ENCODE measurements around the gene CD2.

Gene CD2

GRCh38 chr1:116754198-116754977, at the start of gene CD2:
TSS of gene CD2 (plus strand) at chr1:116754430. CDS start at chr1:116754493, 63 bp downstream.
- no peak for DNase-seq (ENCODE audit: low read depth in 2 of 2)

DNA sequence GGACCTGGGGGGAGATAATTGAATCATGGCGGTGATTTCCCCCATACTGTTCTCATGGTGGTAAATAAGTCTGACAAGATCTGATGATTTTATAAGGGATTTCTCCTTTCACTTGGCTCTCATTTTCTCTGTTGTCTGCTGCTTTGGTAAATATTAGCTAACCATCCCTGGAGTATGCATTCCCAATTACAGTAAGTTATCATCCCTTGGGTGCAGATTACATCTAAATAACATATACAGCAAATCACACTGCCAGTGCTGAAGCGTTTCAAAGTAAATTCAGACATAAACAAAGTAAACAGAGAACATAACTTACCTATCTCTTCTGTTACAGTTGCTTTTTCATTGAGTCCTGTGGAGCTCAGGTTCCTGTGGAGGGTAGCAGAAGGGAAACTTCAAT, 48.1 kb upstream of the CD2 start:
- no peak for DNase-seq (ENCODE audit: low read depth in 2 of 2)

- DNase-seq (ENCODE audit: low read depth in 2 of 2), result no peak
These were observed 47.4 kb upstream of the CD2 start for GRCh38 chr1:116706841-116707240.

DNA sequence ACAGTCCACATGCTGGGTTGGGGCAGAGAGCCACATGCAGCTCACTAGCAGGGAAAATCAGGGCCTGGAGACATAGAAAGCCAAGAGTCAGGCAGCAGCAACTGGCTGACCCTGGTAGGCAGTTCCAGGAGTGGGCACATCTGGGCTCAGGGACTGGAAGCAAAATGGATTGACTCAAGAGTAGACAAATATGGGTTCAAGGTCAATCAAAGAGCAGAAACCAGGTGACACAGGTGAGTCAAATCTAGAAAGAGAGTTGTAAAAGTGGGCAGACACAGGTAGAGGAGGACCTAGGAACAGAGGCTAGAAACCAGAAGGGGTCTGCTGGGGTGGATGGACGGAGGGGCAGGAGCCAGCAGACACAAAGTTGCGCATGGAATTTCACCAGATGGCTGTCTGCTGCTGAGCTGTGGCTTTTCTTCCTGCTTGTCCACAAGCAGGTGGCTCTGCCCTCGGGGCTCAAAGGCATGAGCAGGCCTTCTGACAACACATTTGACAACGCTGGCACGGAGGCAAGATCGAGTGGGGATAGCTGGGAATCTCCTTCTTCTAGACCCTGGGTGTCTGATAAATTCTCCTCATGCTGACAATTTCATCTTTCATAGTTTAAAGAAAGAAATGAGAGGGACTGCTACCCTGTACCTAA, 45.9 kb upstream of the CD2 start:
- no peak for DNase-seq (ENCODE audit: low read depth in 2 of 2)

DNA sequence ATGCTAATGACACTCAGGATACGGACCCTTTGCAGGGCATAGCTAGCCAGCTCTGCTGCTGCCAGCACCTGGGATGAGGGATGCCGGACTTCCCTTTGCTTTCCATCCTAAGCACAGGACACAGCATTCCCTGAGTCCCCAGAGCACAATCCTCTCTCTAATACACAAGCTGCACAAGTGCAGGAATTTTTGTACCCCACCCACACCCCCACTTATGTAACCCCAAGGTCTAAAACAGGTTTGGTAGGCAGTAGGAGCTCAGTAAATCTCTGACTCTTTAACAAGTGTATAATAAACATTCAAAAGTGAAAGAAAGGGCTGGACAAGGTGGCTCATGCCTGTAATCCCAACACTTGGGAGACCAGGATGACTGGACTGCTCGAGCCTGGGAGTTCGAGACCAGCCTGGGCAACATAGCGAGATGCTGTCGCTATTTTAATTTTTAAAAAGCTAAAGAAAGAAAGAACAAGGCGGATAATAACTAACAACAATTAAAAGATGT, 44.5 kb upstream of the CD2 start:
- DNase-seq (ENCODE audit: low read depth in 2 of 2), result no peak

- DNase-seq (ENCODE audit: low read depth in 2 of 2), result no peak
These were observed 43.6 kb upstream of the CD2 start for GRCh38 chr1:116710420-116711262.

DNA sequence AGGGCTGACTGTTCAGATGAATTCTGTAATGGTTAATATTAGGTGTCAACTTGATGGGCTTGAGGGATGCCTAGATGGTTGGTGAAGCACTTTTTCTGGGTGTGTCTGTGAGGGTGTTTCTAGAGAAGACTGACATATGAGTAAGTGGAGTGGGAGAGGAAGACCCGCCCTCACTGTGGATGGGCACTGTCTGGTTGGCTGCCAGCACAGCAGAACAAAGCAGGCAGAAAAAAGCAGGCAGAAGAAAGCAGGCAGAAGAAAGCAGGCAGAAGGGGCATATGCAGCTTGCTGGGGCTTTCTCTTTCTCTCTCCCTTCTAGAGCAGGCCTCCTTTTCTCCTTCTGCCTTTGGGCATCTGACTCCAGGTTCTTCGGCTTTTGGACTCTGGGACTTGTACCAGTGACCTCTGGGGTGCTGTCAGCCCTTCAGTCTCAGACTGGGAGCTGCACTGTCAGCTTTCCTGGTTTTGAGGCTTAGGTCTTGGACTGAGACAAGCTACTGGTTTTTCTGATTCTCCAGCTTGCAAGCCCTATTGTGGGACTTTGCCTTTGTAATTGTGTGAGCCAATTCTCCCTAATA, 42.9 kb upstream of the CD2 start:
- DNase-seq (ENCODE audit: low read depth in 2 of 2), result no peak

DNA sequence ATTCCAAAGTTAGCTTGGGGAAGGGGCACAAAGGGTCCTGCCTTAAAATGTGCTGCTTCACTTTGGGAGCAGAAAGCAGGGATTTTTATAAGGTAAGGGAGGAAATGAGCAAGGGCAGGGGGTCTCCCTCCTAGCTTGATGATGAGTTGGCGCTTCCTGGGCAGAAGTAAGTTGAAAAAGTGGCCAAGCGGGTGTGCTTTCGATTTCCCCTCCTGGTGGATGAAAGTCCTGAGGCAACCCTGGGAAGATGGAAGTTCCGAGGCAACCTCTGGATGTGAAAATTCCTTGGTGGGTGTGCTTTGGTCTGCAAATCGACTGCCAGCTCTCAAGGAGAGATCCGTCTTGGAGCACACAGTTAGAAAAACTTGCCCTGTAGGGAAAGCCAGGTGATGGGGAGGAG, 41.7 kb upstream of the CD2 start:
- no peak for DNase-seq (ENCODE audit: low read depth in 2 of 2)

- DNase-seq (ENCODE audit: low read depth in 2 of 2), result no peak
These were observed 40.8 kb upstream of the CD2 start for GRCh38 chr1:116713474-116713873.

DNA sequence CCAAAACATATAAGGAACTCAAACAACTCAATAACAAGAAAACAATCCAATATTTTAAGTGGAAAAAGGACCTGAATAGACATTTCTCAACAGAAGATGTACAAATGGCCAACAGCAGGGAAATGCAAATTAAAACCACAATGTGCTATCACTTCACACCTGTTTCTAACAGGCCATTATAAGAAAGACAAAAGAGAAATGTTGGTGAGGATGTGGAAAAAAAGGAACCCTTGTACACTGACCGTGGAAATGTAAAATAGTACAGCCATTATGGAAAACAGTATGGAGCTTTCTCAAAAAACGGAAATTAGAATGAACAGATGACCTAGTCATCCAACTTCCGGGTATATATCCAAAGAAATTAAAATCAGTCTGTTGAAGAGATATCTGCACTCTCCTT, 37.8 kb upstream of the CD2 start:
- no peak for DNase-seq (ENCODE audit: low read depth in 2 of 2)

DNA sequence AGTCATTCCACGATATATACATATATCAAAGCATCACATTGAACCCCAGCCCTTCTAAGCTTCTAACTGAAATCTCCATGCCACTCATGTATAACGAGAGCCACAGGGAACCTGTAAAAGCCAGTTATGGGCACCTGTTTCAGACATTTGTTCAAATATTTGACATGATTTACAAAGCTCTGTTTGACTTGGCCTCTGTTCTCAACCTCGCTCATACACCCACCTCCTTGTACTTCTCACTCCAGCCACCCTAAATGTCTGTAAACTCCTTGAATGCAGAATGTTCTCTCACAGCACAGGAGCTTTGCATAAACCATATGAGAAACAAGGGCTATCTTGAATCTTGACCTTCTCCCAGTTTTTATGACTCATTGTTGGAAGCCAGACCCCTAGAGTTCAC, 36.9 kb upstream of the CD2 start:
- no peak for DNase-seq (ENCODE audit: low read depth in 2 of 2)

GRCh38 chr1:116720364-116721038, 33.7 kb upstream of the CD2 start:
- no peak for DNase-seq (ENCODE audit: low read depth in 2 of 2)

DNA sequence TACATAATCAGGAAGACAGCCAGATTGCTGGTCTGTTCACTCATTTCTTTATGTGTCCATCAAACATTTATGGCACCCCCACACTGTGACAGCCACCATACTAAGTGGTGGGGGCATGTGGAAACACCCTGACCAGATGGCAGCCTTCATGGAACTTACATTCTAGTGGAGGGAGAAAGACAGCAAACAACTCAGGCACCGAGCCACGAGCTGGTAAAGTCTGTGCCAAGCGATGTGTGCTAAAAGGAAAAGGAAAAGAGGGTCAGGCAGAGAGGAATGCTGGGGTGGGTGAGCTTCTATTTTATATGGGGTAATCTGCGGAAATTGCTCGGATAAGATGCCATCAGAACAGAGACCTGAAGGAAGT, 33.2 kb upstream of the CD2 start:
- DNase-seq (ENCODE audit: low read depth in 2 of 2), result no peak

DNA sequence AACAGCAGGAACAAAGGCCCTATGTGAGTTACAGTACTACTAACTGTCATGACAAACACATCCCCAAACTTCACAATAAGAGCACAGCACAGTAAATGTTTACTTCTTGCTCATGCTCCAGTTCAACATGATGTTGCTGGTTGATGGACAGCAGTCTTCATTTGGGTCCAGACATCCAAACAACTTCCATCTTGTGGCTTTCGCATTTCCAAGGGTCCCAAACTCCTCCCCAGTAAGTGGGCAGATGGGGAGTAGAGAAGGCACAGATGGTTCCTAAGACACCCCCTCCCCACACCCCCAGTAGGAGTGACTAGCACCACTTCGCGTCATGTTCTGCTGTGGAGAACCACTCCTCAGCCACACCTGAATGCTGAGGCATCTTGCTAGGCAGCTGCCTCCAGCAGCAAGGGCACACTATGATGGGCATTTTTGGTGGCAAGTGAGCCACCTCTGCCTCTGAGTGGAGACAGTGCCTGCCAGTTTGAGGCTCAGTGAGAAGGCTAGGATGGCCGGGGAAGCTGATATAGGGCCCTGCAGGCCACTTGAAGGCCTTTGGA, 32.7 kb upstream of the CD2 start:
- DNase-seq (ENCODE audit: low read depth in 2 of 2), result no peak

- no peak for DNase-seq (ENCODE audit: low read depth in 2 of 2)
These were observed 32.0 kb upstream of the CD2 start for GRCh38 chr1:116722016-116722838.

DNA sequence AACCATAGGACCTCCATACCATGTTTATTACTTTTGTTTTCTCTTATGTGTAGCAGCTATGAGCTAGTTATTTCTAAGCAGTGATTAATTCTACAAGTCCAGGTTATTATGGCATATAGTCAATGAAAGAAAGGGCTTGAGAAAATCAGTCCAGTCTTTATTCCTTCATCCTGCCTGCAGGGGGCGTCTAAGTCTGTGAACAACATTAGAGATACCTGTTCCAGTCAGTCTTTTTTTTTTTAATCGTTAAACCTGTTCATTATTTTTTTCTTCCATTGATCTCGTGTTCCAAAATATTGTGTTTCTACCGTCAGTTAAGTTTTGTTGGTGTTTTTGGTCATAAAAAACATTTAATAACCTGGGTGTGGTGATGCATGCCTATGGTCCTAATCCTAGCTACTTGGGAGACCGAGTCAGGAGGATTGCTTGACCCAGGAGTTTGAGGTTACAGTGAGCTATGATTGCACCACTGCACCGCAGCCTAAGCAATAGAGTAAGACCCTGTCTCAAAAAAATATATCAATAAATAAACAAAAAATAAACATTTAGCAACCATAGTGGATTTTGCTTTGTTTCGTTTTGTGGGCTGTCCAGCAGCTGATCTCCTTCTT, 29.4 kb upstream of the CD2 start:
- DNase-seq (ENCODE audit: low read depth in 2 of 2), result peak; percentile 15 to 23

- no peak for DNase-seq (ENCODE audit: low read depth in 2 of 2)
These were observed 28.4 kb upstream of the CD2 start for GRCh38 chr1:116725798-116726197.

DNA sequence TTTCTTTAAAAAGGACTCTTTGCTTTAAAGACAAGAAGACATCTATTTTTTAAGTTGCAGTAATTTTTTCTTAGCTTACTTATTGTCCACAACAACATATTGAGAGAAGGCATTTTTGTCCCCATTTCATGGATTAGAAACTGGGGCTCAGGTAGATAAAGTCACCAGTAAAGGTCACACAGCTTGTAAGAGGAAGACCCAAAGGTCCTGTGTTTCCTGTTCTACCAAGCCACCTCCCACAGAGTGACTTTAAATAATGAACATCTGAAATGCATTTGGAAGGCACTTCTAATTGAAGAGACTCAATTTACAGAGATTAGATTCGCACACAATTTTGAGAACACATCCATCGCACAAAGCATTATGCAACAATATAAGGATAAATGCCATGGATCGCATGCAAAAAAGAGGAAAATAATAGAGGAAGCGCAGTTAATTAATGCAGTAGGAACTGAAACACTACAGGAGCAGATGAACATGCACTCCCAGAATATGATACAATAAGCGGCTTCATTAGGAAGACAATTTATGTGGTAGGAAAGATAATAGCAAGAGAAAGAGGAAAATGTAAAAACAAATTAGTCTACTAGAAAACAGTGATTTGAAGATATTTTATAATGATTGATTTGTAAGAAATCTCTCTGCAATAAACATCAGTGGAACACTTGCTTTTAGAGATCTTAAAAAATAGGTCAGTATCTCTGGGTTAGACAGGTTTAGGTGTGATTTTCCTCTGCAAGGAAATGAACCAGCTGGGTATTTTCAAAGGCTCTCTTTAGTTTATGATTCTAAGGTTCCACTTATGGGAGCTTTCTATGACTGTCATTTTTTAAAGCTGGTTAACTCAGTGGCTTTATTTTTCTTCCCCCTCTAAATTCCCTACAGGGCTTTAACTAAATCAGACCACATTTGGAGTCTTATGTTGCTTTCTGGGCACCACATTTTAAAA, 27.1 kb upstream of the CD2 start:
- no peak for DNase-seq (ENCODE audit: low read depth in 2 of 2)

- DNase-seq (ENCODE audit: low read depth in 2 of 2), result no peak
These were observed 22.8 kb upstream of the CD2 start for GRCh38 chr1:116731439-116731838.

Measured in fibroblast of skin of left quadriceps (primary cell).